ENCODE measurements around the gene OR2K2. TPM values are rescaled to one million over a fixed set of nuclear protein-coding genes. Genes with fewer than 3 reads are reported as not detected.

Gene OR2K2
- total and polyA plus RNA-seq, 9 of the 15 experiments (the other 6 are each of a cell fraction or from before 2014, with no cell fraction given), result not detected

DNA sequence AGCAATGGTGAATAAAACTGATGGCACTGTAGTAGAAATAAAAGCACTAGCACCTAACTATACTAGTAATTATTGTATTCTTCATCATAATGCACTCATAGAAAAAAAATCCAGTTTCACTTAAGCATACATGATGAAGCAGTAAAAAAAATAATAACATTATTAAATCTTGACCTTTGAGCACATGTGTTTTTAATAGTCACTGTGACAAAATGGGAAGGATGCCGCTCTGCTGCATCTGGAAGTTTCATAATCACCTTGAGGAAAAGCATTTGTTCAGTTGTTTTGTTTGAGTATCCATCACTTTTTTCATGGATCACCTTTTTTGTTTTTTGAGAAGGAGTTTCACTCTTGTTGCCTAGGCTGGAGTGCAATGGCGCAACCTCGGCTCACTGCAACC lies 13.2 kb downstream of the OR2K2 start:
- H3K79me2 ChIP-seq (ENCODE audit: control insufficient read depth, insufficient read depth, low read length), result no peaks in the 10 kb centered on the region
- no peak for ATAC-seq
- H2AFZ ChIP-seq (ENCODE audit: low read depth, low read length), result no peak overlapping the region
- no peak for DNase-seq (ENCODE audit: extremely low read depth in 1 of 4, low spot score in 3 of 4)
- 0% methylated on average over 3 of the region's 3 CpGs for WGBS (ENCODE audit: insufficient coverage, low coverage, missing lambda C conversion rate)
- no TSS peak for BruUV-seq (replicated peaks)
- H3K4me1 ChIP-seq (replicated peaks in 1 of 2; ENCODE audit: control insufficient read depth in 2 of 2, insufficient read depth in 2 of 2, low read length in 2 of 2), result no peaks in the 10 kb centered on the region
- no peak for TF ChIP-seq ZNF140 (CRISPR knock-in tag; IDR thresholded peaks at IDR 0.05)
- no peak for TF ChIP-seq ZBTB1 (CRISPR knock-in tag; IDR thresholded peaks at IDR 0.05; ENCODE audit: borderline replicate concordance, low read depth)
- TF ChIP-seq TEAD4 (IDR thresholded peaks at IDR 0.05; ENCODE audit: low read length), result no peak
- TF ChIP-seq TEAD4 (CRISPR knock-in tag; IDR thresholded peaks at IDR 0.05; ENCODE audit: borderline replicate concordance), result no peak
- TF ChIP-seq, protein P1, sequence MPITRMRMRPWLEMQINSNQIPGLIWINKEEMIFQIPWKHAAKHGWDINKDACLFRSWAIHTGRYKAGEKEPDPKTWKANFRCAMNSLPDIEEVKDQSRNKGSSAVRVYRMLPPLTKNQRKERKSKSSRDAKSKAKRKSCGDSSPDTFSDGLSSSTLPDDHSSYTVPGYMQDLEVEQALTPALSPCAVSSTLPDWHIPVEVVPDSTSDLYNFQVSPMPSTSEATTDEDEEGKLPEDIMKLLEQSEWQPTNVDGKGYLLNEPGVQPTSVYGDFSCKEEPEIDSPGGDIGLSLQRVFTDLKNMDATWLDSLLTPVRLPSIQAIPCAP (CRISPR knock-in tag; IDR thresholded peaks at IDR 0.05; ENCODE audit: borderline replicate concordance), result no peak
- no peak for TF ChIP-seq ZNF384 (IDR thresholded peaks at IDR 0.05; ENCODE audit: low read depth, low read length)
- TF ChIP-seq LARP7 (IDR thresholded peaks at IDR 0.05), result no peak
- no peak for TF ChIP-seq FOXP1 (CRISPR knock-in tag; IDR thresholded peaks at IDR 0.05)
- no peak for TF ChIP-seq HDAC2 (IDR thresholded peaks at IDR 0.05)
- no peak for TF ChIP-seq CREM (IDR thresholded peaks at IDR 0.05; ENCODE audit: low read depth)
- TF ChIP-seq MCM3 (IDR thresholded peaks at IDR 0.05), result no peak
- no peak for TF ChIP-seq ZNF24 (IDR thresholded peaks at IDR 0.05)
- TF ChIP-seq XRCC3 (IDR thresholded peaks at IDR 0.05), result no peak
- no peak for TF ChIP-seq HCFC1 (IDR thresholded peaks at IDR 0.05; ENCODE audit: low read depth, low read length)
- ChIA-PET CTCF (ENCODE audit: low intra/inter-chr PET ratio) (no interaction called here), POLR2A (no interaction called here)
- no peak overlapping the region for H3K4me2 ChIP-seq (ENCODE audit: insufficient read depth, low read length)
- H3K9me1 ChIP-seq (ENCODE audit: control insufficient read depth, insufficient read depth, low read length), result no peaks in the 10 kb centered on the region
- no peak overlapping the region for H3K27ac ChIP-seq (ENCODE audit: extremely low read depth, low read depth, low read length)
- H3K9me3 ChIP-seq (replicated peaks; ENCODE audit: control insufficient read depth, insufficient read depth, low read depth, low read length), result no peaks in the 10 kb centered on the region
- H4K20me1 ChIP-seq (replicated peaks; ENCODE audit: control insufficient read depth, insufficient read depth, low read length), result no peaks in the 10 kb centered on the region
- no peak for FAIRE-seq
- intact Hi-C loops (cut with micrococcal nuclease), result no loop called here
- no peak overlapping the region for H3K4me3 ChIP-seq
- H3K36me3 ChIP-seq (ENCODE audit: control insufficient read depth, insufficient read depth, low read length), result no peaks in the 10 kb centered on the region
- H3K9ac ChIP-seq (ENCODE audit: insufficient read depth in 1 of 2, low read depth in 2 of 2, low read length in 2 of 2), result no peak overlapping the region
- no peaks in the 10 kb centered on the region for H3K27me3 ChIP-seq (ENCODE audit: control insufficient read depth in 2 of 2, insufficient read depth in 2 of 2, low read length in 2 of 2)
- in situ Hi-C loops (cut with MboI), result no loop called here

Data from K562 (cell line).